Measurements from ENCODE around the gene CR1L. TPM values are rescaled to one million over a fixed set of nuclear protein-coding genes. Genes with fewer than 3 reads are reported as not detected.
"Not testable (repeated sequence)": the region's sequence is repeated elsewhere in the genome, so short reads cannot be mapped to it uniquely, and the experiment has no call there.

The CR1L gene
- total RNA-seq, 4 donors from 2014 or later: 0.22 TPM; not detected in 3

DNA sequence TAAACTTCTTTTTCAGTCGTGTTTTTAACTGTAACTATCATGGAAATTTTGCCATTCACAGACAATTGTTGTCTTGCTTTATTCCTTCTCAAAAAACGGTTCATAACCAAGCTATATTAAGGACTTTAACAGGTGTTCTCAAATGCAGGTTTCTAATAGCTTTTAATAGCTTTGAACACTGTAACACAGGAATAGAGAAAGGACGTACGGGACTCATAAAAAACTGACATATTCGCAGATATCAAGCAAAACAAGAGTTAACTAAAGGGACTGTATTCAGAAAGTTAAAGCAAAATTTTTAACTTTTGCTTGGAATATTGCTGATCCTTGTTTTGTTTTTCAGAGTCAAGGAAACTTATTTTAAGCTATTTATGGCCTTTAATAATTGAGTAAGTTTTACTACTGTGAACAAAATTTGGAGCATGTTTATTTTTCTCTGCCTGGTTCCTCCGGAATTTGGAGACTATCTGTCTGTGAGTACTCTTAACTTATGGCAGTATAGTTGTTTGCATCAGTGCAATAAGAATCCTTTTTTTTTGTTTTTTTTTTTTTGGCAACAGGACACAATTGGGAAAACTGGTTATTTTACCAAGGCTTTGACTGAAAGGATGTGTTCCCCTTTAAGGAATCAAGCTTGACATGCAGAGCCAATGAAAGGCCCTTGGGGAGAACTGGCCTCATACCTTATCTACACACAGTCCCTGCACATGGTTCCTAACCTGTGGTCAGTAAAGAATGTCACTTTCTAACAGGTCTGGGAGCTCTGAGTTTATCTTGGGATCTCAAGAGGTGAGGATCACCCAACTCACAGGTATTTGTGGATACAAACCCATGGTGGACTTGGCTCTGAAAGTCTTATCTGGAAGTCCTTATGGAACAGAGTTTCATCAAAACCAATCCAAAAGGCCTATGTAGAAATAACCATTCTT is 101.2 kb downstream of the CR1L start:
- Histone ChIP-seq H3K9me3 (no peaks in the 10 kb centered on the region), H3K36me3 (no peaks in the 10 kb centered on the region), H3K27me3 (no peaks in the 10 kb centered on the region), H3K4me3 (replicated peaks in 1 of 3) (no peak overlapping the region), H3K4me1 (peaks cover 7 to 13% of the 10 kb centered on the region in 2 donors), H3K27ac (no peak overlapping the region)
- WGBS, 2 donors: 84% methylated on average over 6 of the region's 6 CpGs
- no peak for DNase-seq
- TF ChIP-seq, protein P1, sequence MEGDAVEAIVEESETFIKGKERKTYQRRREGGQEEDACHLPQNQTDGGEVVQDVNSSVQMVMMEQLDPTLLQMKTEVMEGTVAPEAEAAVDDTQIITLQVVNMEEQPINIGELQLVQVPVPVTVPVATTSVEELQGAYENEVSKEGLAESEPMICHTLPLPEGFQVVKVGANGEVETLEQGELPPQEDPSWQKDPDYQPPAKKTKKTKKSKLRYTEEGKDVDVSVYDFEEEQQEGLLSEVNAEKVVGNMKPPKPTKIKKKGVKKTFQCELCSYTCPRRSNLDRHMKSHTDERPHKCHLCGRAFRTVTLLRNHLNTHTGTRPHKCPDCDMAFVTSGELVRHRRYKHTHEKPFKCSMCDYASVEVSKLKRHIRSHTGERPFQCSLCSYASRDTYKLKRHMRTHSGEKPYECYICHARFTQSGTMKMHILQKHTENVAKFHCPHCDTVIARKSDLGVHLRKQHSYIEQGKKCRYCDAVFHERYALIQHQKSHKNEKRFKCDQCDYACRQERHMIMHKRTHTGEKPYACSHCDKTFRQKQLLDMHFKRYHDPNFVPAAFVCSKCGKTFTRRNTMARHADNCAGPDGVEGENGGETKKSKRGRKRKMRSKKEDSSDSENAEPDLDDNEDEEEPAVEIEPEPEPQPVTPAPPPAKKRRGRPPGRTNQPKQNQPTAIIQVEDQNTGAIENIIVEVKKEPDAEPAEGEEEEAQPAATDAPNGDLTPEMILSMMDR (IDR thresholded peaks at IDR 0.05): no peak
- TF ChIP-seq POLR2A (IDR thresholded peaks at IDR 0.05): no peak
- intact Hi-C loops (cut with DNase I): no loop called here

DNA sequence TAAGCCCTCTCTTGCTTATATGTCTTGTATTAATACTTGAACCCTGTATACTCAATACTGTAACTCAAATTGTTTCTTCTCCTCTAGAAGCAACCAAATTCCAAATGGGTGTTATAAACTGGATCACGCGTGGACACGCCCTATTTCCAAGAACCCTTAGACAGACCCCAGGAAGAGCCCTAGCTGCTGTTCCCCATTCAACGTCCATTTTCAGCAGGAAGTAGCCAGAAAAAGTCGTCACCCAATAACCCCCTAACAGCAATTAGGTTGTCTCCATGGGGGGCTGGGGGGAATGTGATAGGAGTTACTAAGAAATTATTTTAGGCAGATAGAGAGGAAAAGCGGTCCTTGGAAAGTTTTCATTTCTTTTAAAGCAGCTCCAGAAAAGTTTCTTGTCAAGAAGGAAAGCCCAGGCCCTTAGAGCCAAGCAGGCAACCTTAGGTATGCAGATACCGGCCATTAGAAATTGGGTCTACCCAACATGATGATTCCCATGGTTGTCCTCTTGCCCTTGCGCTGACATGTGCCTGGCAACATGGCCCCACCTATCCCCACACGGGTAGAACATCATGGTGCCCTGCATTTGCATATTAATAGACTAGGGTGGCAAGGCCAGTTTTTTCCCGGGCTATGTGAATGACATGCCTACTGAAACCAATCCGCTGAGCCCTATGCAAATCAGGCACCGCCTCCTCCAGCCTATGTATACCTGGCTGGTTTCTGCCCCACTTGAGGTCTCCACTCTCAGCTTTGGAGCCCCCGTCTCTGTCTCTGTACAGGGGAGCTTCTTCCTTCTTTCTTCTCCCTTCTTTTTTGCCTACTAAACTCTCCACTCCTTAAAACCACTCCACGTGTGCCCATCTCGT is 102.9 kb downstream of the CR1L start:
- no peak overlapping the region for H3K27ac ChIP-seq
- intact Hi-C loops (cut with DNase I): no loop called here
- peaks cover 11 to 18% of the 10 kb centered on the region in 2 donors for H3K4me1 ChIP-seq
- no peaks in the 10 kb centered on the region for H3K27me3 ChIP-seq
- TF ChIP-seq, protein P1 (IDR thresholded peaks at IDR 0.05): no peak
- TF ChIP-seq POLR2A (IDR thresholded peaks at IDR 0.05): no peak
- WGBS, 2 donors: 90 to 95% methylated on average over 15 of the region's 15 CpGs
- no peak overlapping the region for H3K4me3 ChIP-seq (replicated peaks in 1 of 3)
- H3K36me3 ChIP-seq: no peaks in the 10 kb centered on the region
- no peak for DNase-seq
- no peaks in the 10 kb centered on the region for H3K9me3 ChIP-seq

DNA sequence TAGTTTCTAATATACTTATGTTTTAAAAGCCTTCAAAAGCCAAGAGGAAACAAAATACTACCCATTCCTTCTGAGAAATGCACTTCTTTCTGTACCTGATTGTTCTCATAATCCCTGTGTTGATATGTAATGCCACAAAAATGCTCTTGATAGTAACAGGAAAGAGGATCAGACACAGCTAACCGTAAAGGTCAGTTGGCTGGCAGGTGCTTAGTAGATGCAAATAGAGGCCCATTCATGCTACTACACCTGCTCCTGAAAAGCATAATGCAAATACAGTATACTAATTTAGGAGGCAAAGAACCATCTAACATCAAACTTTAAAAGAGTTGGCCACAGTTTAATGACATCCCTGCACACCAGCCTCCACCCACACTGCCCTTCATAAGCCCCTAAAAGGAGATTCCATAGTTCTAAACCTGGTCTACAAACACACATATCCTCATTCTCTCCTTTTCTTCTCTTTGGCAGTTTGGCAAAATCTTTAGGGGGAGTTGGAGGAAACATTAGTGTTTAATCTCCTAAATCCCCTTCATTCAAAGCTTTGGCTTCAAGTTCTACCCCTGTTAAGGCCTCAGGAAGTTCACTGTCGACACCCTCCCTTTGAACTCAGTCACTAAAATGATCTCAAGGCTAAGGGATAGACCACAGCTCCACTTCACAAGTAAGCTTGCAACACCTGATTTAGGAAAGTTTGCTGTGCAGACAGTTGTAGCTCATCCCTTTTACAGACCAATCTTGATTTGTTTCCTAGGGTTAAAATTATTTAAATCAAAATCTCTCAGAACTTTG is 104.0 kb downstream of the CR1L start:
- H3K27ac ChIP-seq: no peak overlapping the region
- intact Hi-C loops (cut with DNase I): no loop called here

DNA sequence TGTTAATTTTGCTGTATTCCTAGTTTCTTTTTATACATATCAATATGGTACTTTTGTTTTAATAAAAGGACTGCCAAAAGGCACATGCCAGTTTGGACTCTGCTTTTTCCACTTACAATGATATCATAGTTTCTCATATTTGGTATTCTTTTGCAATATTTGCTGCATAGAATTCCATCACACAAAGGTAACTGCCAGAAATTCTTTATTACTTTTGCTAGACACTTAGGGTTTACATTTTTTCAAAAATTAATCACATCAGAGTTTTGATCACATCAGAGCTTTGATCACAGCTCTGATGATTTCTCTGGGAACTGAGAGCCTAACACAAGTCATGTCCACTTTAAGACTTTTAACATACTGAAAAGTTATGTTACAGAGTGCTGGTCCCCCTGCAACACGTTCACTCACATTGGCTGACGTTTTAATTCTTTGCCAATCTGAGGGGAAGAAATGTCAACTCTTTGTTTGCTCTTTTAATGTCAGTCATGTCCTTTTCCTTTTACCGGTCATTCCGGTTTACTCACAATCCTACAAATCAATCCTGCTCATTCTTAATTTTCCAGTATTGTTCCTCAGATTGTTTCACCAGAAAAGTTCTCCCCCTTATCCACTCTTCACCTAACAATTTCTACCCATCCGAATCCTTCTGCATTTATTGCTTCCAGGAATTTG is 105.8 kb downstream of the CR1L start:
- no peaks in the 10 kb centered on the region for H3K27me3 ChIP-seq
- no peaks in the 10 kb centered on the region for H3K36me3 ChIP-seq
- intact Hi-C loops (cut with DNase I): no loop called here
- peak overlapping the region; percentile 75 to 91 (median 89) for H3K27ac ChIP-seq
- no peaks in the 10 kb centered on the region for H3K9me3 ChIP-seq
- TF ChIP-seq POLR2A (IDR thresholded peaks at IDR 0.05): no peak
- TF ChIP-seq, protein P1 (IDR thresholded peaks at IDR 0.05): no peak
- peak overlapping the region in 1 of 3 donors; percentile 33 for H3K4me3 ChIP-seq (replicated peaks in 1 of 3)
- peaks cover 34 to 47% of the 10 kb centered on the region in 2 donors for H3K4me1 ChIP-seq
- no peak for DNase-seq
- 40 to 53% methylated on average over 5 of the region's 5 CpGs for WGBS, 2 donors

More for the DNA sequence above, 104.0 kb downstream of the CR1L start:
- H3K36me3 ChIP-seq: no peaks in the 10 kb centered on the region
- no peak for DNase-seq
- no peak overlapping the region for H3K4me3 ChIP-seq (replicated peaks in 1 of 3)
- WGBS, 2 donors: 68 to 70% methylated on average over 2 of the region's 2 CpGs
- H3K4me1 ChIP-seq: peaks cover 16 to 29% of the 10 kb centered on the region in 2 donors
- no peaks in the 10 kb centered on the region for H3K9me3 ChIP-seq
- H3K27me3 ChIP-seq: no peaks in the 10 kb centered on the region
- TF ChIP-seq, protein P1 (IDR thresholded peaks at IDR 0.05): no peak
- TF ChIP-seq POLR2A (IDR thresholded peaks at IDR 0.05): no peak

DNA sequence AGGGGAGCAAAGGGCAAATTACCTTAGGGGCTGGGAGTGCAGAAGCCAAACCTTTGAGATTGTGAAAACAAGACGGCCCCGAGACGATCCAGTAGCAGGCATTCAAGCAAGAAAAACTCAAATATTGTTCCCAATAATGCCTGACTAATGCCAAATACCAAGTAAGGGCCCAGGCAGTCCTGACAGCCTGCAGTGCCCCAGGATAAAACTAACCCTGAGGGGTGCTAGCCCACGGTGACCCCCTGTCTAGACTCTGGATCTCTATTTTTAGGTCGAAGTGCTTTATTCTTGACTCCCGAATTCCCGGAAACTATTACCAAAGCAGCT is 106.5 kb downstream of the CR1L start:
- peak overlapping the region; percentile 75 to 91 (median 89) for H3K27ac ChIP-seq
- intact Hi-C loops (cut with DNase I); H3K9me3 ChIP-seq; H3K36me3 ChIP-seq; DNase-seq; H3K27me3 ChIP-seq: not testable (repeated sequence)
- peak overlapping the region in 2 of 3 donors; percentile 1 to 33 for H3K4me3 ChIP-seq (replicated peaks in 1 of 3)
- 10 to 17% methylated on average over 7 of the region's 7 CpGs for WGBS, 2 donors
- peaks cover 40 to 54% of the 10 kb centered on the region in 2 donors for H3K4me1 ChIP-seq
